Heart right ventricle (tissue), 16 donors: ENCODE measurements around the gene NUP93. TPM values are rescaled to one million over a fixed set of nuclear protein-coding genes. Genes with fewer than 3 reads are reported as not detected.
"Not testable (repeated sequence)": the region's sequence is repeated elsewhere in the genome, so short reads cannot be mapped to it uniquely, and the experiment has no call there.

Experiments used
- ATAC-seq, 8 donors: fragments of 200-7000 bp; cut with Tn5 transposase; one replicate each; pipeline ENCODE4 v1.9.1; 2020; ENCODE audit warnings: mild to moderate bottlenecking in 8 of 8, moderate library complexity in 8 of 8, moderate number of reproducible peaks in 1 of 8
- DNase-seq, 2 donors: peaks; one replicate each; pipeline ENCODE4 v3.0.0-alpha.2; 2020
- H3K27ac ChIP-seq, 10 donors: fragments of 200-600 bp; sonication (generic) in 2 of 10; one replicate each; pipeline versions ENCODE4 v1.5.0 to v1.8.0; 2020 to 2022; ENCODE audit warnings: mild to moderate bottlenecking in 3 of 10
- H3K27me3 ChIP-seq, 7 donors: fragments of 200-600 bp; one replicate each; pipeline ENCODE4 v1.8.0; 2021 to 2022; ENCODE audit warnings: mild to moderate bottlenecking in 2 of 7
- H3K36me3 ChIP-seq, 9 donors: fragments of 200-600 bp; sonication (generic) in 1 of 9; one replicate each; pipeline versions ENCODE4 v1.5.0 to v1.8.0; 2020 to 2022; ENCODE audit warnings: mild to moderate bottlenecking in 2 of 9
- H3K4me1 ChIP-seq, 9 donors: fragments of 200-600 bp; sonication (generic) in 1 of 9; one replicate each; pipeline versions ENCODE4 v1.5.0 to v1.8.0; 2020 to 2022; ENCODE audit warnings: mild to moderate bottlenecking in 4 of 9
- H3K4me3 ChIP-seq, 10 donors: fragments of 200-600 bp; sonication (generic) in 2 of 10; one replicate each; pipeline versions ENCODE4 v1.5.0 to v1.8.0; 2020 to 2022; ENCODE audit warnings: mild to moderate bottlenecking in 7 of 10, moderate library complexity in 2 of 10
- H3K9me3 ChIP-seq, 11 donors: fragments of 200-600 bp in 10 of 11; sonication (generic) in 2 of 11; one replicate each; pipeline versions ENCODE4 v1.5.0 to v1.8.0; 2013 to 2022; ENCODE audit warnings: mild to moderate bottlenecking in 2 of 11, control low read depth in 1 of 11, moderate library complexity in 1 of 11
- WGBS, 2 donors: extraction: QIAGEN DNeasy Blood & Tissue Kit; methylation state at CpG; one replicate each; pipeline ENCODE4 v1.1.7; 2013; ENCODE audit warnings: inconsistent platforms in 1 of 2; 5-methylcytosine and 5-hydroxymethylcytosine counted together
- intact Hi-C, 10 donors: fragments of 100-400 bp; cut with DNase I; formaldehyde crosslinking; loops; one replicate each; pipeline versions ENCODE4 v1.11.1 to v1.14.2; 2022
- polyA plus RNA-seq, 2 donors: library from polyadenylated mRNA; stranded (reverse); fragments of 200-250 nt; gene quantifications; one replicate each; pipeline ENCODE4 v1.2.3, GENCODE V29; 2013
- total RNA-seq, 10 donors: library from RNA; stranded (reverse); fragmentation: NEBNext Ultra II Directional in 3 of 10; extraction: Animal tissue kit (Norgen Biotek cat#: 25700) in 3 of 10; gene quantifications; one replicate each; pipeline versions ENCODE4 v1.2.1 to v1.2.4, GENCODE V29; 2021 to 2023
- TF ChIP-seq, protein P1 (sequence below), 9 donors: fragments of 200-600 bp; sonication (generic) in 2 of 9; IDR thresholded peaks; one replicate each; pipeline versions ENCODE4 v1.5.0 to v1.8.0; 2021 to 2022; ENCODE audit warnings: antibody characterized with exemption in 9 of 9, mild to moderate bottlenecking in 5 of 9, moderate library complexity in 1 of 9
- donor health status: Arrhythmogenic right ventricular cardiomyopathy.
- donor health status: ischemic (EF 13 %, LVEDD 7.1; RV severe dilation, severe dysfunction).
- donor health status: healthy with polysubstance abuse.
- donor health status: DM: no; HTN: yes; CAD: no.
- donor health status: DM: no; HTN: no; CAD: no.
- donor health status: ischemic (EF 25% LVEDD 6.9; RV normal size, moderate dysfunction).
- donor health status: ischemic (EF 25% LVEDD 5.7; RV mildly dilated, moderate dysfunction).
- donor health status: healthy.
- donor health status: DM: yes; HTN: yes; CAD: no.
- donor health status: Ischemic cardiomyopathy.
- donor health status: ischemic (EF 35%, LVEDD 5.7; RV mildly dilated, moderate dysfunction).
- donor health status: nonischemic (EF 11% LVEDD 7.7; RV severe dilation, severe dysfunction).
- donor health status: DM: yes; HTN: yes; CAD: no.
- donor health status: PGD.
- donor health status: ischemic (EF 29% LVEDD 5.4; RV normal size, mild dysfunction).
- donor health status: nonischemic (EF 23%, LVEDD 6.1; RV moderate dilation, normal function).

Gene NUP93
- total and polyA plus RNA-seq, 12 donors = 25.4 to 34.8 (median 27.6) TPM

GRCh38 chr16:56789360-56789759 lies 59.4 kb downstream of the NUP93 start:
- no peaks in the 10 kb centered on the region for H3K9me3 ChIP-seq
- DNase-seq (peak; percentile 12 to 16), ATAC-seq (peak in 5 of 8 donors; percentile 53 to 69 (median 57))
- no peak overlapping the region for H3K4me3 ChIP-seq
- H3K4me1 ChIP-seq = peaks cover 0 to 3% (median 0%) of the 10 kb centered on the region in 9 donors
- H3K27me3 ChIP-seq = no peaks in the 10 kb centered on the region
- 87 to 89% methylated on average over 5 of the region's 5 CpGs for WGBS, 2 donors
- TF ChIP-seq, protein P1, sequence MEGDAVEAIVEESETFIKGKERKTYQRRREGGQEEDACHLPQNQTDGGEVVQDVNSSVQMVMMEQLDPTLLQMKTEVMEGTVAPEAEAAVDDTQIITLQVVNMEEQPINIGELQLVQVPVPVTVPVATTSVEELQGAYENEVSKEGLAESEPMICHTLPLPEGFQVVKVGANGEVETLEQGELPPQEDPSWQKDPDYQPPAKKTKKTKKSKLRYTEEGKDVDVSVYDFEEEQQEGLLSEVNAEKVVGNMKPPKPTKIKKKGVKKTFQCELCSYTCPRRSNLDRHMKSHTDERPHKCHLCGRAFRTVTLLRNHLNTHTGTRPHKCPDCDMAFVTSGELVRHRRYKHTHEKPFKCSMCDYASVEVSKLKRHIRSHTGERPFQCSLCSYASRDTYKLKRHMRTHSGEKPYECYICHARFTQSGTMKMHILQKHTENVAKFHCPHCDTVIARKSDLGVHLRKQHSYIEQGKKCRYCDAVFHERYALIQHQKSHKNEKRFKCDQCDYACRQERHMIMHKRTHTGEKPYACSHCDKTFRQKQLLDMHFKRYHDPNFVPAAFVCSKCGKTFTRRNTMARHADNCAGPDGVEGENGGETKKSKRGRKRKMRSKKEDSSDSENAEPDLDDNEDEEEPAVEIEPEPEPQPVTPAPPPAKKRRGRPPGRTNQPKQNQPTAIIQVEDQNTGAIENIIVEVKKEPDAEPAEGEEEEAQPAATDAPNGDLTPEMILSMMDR (IDR thresholded peaks at IDR 0.05) = peak in 7 of 9 donors; percentile 29 to 52 (median 43)
- no peak overlapping the region for H3K27ac ChIP-seq
- no peaks in the 10 kb centered on the region for H3K36me3 ChIP-seq
- intact Hi-C loops = no loop called here

DNA sequence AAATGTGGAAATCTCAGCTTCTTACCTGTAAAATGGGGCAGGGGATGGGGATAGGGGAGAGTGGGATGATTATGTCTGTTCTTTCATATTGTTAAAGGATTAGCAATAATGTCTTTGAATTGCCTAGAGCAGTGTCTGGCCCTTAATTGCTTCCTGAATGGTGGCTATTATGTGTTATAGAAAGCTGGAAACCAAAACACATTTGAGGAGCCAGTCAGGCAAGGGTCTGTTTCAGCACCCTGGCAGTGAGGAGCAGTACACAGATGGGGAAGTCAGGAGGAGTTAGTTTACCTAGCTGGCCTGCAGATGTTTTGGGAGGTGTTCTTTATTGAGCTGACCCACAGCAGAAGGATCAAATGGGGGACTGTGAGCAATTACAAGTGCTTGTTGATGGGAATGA lies 63.0 kb downstream of the NUP93 start:
- Histone ChIP-seq H3K27me3 (no peaks in the 10 kb centered on the region), H3K4me1 (no peaks in the 10 kb centered on the region), H3K27ac (no peak overlapping the region), H3K4me3 (no peak overlapping the region), H3K9me3 (no peaks in the 10 kb centered on the region), H3K36me3 (peaks cover 0 to 2% (median 0%) of the 10 kb centered on the region in 9 donors)
- DNase-seq (no peak), ATAC-seq (no peak)
- intact Hi-C loops = no loop called here
- TF ChIP-seq, protein P1 (IDR thresholded peaks at IDR 0.05) = no peak

- no peak overlapping the region for H3K4me3 ChIP-seq
- 75 to 81% methylated on average over 6 of the region's 6 CpGs for WGBS, 2 donors
- DNase-seq = no peak
- no peak overlapping the region for H3K27ac ChIP-seq
- TF ChIP-seq, protein P1 (IDR thresholded peaks at IDR 0.05) = peak in 4 of 9 donors; percentile 13 to 30 (median 27)
- no peaks in the 10 kb centered on the region for H3K9me3 ChIP-seq
- no peaks in the 10 kb centered on the region for H3K4me1 ChIP-seq
- intact Hi-C loops = no loop called here
- H3K27me3 ChIP-seq = no peaks in the 10 kb centered on the region
- ATAC-seq = no peak
- H3K36me3 ChIP-seq = peaks cover 0 to 7% (median 0%) of the 10 kb centered on the region in 9 donors
Measured at GRCh38 chr16:56793492-56793891, 63.6 kb downstream of the NUP93 start.

- no peak overlapping the region for H3K27ac ChIP-seq
- intact Hi-C loops = no loop called here
- H3K36me3 ChIP-seq = peaks cover 0 to 20% (median 0%) of the 10 kb centered on the region in 9 donors
- ATAC-seq (no peak), DNase-seq (no peak)
- no peaks in the 10 kb centered on the region for H3K9me3 ChIP-seq
- TF ChIP-seq, protein P1 (IDR thresholded peaks at IDR 0.05) = no peak
- H3K27me3 ChIP-seq = no peaks in the 10 kb centered on the region
- H3K4me3 ChIP-seq = no peak overlapping the region
- 90 to 94% methylated on average over 3 of the region's 3 CpGs for WGBS, 2 donors
- no peaks in the 10 kb centered on the region for H3K4me1 ChIP-seq
Measured at GRCh38 chr16:56795011-56795410, 65.1 kb downstream of the NUP93 start.

- H3K9me3 ChIP-seq, H3K4me1 ChIP-seq, H3K27me3 ChIP-seq, intact Hi-C loops, H3K4me3 ChIP-seq, ATAC-seq, H3K27ac ChIP-seq, DNase-seq: not testable (repeated sequence)
- 97 to 98% methylated on average over 2 of the region's 2 CpGs for WGBS, 2 donors
- peaks cover 0 to 25% (median 0%) of the 10 kb centered on the region in 9 donors for H3K36me3 ChIP-seq
Measured at GRCh38 chr16:56797038-56797437, 67.1 kb downstream of the NUP93 start.
